Inferior parietal cortex (tissue), 1 donor: Measurements from ENCODE around the gene FPGS.
A peak's percentile ranks its signal among the peaks of the same experiment; 100 is the strongest.
"Not testable (repeated sequence)": the region's sequence is repeated elsewhere in the genome, so short reads cannot be mapped to it uniquely, and the experiment has no call there.

Experiments used
- DNase-seq: peaks from one replicate; pipeline ENCODE4 v3.0.0-alpha.2; 2016; ENCODE audit errors: extremely low spot score

The FPGS gene

DNA sequence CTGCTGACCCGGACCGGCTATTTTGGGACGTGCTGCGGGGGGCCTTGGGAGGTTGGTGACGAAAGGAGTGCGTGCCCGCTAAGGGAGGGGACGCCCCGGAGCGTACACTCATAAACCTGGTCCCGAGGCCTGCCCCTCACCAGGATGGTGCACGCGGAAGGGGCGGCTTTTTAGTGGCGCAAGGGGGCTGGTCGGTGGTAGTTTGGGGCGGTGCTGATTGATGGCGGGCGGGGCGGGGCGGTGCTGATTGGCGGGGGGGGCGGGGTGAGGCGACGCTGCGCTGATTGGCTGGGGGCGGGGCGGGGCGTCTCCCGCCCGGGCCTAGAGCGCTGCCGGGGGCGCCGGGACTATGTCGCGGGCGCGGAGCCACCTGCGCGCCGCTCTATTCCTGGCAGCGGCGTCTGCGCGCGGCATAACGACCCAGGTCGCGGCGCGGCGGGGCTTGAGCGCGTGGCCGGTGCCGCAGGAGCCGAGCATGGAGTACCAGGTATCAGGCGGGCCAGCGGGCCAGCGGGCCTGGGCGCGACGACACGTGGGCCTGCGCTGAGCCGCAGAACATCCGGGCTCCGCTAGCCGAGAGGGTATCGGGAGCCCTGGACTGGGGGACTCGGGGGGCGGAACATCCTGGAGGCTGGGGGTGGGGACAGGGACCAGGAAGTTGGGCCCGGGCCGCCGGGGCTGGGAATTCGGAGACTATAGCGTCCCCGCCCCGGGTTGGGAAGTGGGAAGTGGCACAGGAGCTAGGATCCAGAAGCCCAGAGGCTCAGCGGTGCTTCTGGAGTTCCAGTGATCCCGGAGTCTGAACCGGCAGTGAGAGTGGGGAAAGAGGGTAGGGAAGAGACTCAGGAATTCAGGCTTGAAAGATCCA lies at the start of gene FPGS:
Gene FPGS (plus strand): TSS at position 307 of the 868 bp plus-strand sequence. CDS start 43 bp downstream, at position 350.
- DNase-seq = peak; percentile 73

- no peak for DNase-seq
Observed at GRCh38 chr9:127753148-127753547, 49.5 kb upstream of the FPGS start.

DNA sequence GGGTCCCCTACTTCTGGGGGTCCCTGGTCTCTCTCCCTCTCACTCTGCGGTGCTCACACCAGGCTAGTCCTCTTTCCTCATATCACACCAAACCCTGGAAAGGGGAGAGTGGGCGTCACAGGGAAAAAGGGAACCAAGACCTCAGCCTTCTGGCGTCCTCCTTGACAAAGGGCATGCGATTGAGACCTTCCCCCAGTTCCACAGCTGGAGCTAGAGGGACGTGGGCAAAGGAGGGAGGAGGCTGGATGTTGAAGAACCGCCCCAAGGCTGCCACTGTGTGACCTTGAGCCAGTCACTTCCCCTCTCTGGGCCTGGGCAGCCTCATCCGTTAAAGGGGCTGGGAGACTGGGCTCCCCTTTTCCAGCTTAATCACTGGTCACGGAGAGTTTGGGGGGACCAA lies 49.1 kb upstream of the FPGS start:
- DNase-seq = no peak

DNA sequence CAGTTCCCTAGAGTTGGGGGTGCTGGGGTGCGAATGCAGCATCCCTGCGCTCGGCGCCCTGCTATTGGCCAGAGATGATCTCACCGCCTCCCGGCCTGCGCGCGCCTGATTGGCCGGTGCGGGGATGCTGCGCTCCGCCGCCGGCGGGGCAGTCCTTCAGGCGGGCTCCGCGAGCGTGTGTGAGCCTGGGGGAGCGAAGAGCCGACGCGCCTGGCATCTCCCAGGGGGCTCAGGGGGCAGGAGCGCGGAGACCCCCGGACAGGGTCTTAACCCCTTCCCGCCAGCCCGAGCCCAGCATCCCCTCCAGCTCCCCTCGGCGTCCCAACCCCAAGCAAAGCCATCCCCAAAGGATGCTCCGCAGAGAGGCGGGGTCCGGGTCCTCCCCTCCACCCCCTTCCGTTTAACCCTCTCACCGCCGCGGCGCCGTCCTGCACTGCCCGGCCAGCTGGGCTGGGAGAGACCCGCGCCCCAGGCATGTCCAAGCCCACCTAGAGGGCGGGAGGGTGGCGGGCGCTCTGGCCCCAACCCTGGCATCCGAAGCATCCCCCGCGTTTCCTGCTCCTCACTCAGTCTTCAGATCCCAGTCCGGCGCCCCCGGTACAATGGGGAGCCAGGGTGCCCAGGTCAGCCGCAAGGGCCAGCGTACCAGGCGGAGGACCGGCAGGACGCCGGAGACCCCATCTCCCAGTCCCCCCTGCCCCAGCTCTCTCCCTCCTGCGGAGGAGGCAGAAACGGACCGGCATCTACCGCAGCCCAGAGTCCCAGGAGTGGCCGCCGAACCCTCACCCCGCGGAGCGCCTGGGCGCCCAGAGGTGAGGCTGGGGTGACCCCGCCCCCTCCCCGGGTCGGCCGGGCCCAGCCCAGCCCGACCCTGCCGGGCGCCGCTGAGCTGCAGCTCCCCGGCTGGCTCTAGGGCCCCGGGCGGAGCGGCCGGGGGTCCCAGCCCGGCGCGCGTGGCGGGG lies 48.3 kb upstream of the FPGS start:
- DNase-seq = peak; percentile 59

DNA sequence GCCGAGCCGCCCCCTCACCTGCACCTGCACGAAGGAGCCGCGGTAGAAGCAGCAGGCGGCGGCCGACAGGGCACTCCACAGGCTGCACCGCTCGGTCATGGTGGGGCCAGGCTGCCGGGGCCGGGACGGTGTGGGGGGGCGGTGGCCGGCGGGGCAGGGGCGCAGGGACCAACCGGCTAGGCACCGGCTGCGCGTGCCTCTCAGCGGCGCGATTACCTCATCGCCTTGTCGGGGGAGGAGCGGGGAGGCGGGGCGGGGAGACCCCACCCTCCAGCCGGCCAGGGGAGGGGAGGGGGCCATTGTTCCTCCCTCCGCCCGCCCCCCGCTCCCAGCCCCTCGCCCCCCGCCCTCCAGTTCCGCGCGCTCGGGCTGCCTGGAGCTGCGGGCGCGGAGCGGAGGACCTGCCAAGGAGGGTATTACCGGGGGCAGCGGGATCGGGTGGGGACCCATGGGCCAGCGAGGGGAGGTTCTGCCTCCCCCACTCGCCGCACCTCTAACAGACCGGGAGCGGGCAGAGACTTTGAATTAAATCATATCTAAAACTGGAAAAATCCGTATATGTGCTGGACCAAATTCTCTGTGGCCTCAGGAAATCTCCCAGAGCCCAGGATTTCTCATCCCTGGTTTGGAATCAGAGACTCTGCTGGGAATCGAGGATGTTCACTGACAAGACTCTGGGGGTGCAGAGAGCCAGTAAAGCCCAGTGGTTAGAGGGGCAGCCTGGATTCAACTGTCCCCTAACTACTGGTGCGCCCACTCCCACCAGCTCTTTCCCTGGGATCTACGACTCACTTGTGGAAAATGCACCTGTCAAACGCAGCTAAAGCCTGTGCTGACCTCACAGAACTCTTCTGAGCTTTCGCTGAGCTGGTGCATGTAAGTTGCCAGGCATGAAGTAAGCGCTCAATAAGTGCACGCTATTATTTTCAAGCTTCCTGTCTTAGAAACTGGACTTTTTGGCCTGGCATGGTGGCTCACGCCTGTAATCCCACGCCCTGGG lies 47.3 kb upstream of the FPGS start:
- no peak for DNase-seq

GRCh38 chr9:127756233-127756632 lies 46.4 kb upstream of the FPGS start:
- DNase-seq = no peak

- DNase-seq = not testable (repeated sequence)
Observed at GRCh38 chr9:127756776-127757175, 45.9 kb upstream of the FPGS start.

DNA sequence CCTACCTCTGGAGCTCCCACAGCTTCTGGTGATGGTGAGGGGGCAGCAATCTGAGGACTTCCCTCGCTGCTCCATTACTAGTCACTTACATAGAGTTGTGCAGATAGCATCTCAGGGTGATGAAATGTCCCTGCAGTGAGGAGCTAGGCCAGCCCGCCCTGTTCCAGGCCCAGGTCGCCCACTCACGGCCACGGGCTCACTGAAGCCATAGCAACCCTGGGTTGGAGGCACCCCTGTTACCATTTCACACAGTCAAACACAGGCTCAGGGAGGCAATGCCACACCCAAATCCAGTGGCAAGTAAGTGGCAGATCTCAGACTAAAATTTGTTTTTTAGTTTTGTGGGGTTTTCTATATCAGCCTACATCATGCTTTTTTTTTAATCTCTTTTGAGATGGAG lies 43.8 kb upstream of the FPGS start:
- no peak for DNase-seq

GRCh38 chr9:127761061-127761460 lies 41.6 kb upstream of the FPGS start:
- DNase-seq = no peak

DNA sequence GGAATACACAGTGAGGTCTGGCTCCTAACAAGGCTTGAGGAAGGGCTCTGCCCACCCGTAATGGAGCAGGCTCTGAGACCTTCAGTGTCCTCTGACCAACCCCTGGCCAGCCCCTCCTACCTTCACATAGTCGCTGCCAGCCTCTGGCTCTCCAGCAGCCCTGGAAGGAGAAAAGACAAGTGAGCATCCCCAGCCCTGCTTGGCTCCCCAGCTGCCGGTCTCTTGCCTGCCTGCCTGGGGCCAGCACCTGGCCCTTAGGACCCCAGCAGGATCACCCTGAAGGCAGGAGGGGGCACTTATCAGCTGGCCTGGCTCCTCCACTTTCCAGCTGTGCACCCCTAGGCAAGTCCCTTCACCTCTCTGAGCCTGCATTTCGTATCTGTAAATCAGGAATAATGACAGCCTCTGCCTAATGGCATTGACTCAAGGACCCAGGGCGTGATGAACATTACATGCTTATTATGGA lies 41.2 kb upstream of the FPGS start:
- no peak for DNase-seq

- no peak for DNase-seq
Observed at GRCh38 chr9:127762111-127762676, 40.5 kb upstream of the FPGS start.

DNA sequence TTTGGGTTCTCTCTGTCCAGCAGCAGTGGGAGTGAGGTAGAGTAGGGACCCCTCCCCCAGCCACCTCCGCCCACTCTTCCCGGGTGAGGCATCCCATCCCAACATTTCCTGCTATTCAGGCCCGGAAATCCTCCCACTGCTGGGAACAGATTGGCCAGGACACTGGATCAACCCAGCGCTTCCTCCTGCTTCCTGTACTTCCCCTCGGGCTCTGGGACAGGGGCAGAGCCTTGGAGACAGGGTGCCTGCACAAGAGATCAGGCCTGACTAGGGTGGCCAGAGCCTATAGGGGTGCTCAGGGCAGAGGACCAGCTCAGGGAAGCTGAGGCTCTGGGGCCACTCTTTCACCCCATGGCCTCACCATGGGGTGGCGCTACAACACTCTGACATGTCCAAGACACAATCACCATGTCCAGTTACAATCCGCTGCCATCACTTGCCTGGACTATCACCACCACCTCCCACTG lies 38.7 kb upstream of the FPGS start:
- DNase-seq = no peak

- DNase-seq = no peak
Observed at GRCh38 chr9:127765418-127765817, 37.3 kb upstream of the FPGS start.

GRCh38 chr9:127767410-127767809 lies 35.3 kb upstream of the FPGS start:
- DNase-seq = no peak

DNA sequence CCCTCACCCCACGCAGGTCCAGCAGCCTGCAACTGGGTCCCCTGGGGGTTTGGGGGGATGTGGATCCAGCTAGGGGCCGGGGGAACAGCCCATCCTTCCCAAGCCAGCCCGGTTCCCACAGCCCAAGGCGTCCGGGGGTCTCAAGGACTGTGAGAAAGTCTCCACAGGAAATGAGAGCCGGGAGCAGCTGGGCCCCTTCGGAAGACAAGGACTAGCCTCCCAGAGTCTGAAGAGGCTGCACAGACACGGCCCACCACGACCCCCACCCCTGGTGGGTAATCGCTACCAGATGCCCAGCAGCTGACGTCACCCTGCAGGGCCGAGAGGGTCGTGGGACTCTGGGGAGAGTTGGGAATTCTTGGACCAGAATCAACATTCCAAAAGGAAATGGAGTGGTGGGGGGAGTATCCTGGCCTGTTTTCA lies 34.8 kb upstream of the FPGS start:
- no peak for DNase-seq

DNA sequence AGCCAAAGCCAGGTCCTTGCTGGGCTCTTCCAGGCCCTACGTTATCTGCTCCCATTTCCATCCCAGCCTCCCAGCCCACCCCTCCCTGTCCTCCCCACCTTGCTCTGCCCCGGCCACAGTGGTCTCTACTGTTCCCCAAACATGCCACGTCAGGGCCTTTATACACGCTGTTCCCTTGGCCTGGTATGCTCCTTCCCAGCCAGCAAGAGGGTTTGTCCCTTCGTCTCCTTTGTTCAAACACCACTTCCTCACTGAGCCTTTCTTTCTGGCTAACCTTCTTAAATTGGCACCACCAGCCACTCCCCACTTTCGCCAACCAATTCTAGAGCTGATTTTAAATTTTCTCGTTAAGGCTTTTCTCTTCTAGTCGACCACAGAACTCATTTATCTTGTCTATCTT lies 34.0 kb upstream of the FPGS start:
- DNase-seq = no peak

DNA sequence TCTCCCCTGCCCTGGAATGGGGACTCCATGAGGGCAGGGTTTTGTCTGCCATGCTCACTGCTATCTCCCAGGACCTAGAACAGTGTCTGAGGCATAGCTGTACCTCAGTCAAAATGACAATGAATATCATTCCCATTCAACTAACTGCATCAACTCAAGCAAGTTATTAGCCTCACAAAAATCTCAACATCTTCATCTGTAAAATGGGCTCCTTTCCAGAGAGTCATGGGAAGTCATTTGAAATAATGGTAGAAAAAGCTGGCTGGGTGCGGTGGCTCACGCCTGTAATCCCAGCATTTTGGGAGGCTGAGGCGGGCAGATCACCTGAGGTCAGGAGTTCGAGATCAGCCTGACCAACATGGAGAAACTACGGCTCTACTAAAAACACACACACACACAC lies 33.6 kb upstream of the FPGS start:
- DNase-seq = no peak

- no peak for DNase-seq
Observed at GRCh38 chr9:127769929-127770582, 32.6 kb upstream of the FPGS start.

GRCh38 chr9:127770583-127770904 lies 32.1 kb upstream of the FPGS start:
- DNase-seq = no peak

- peak; percentile 74 for DNase-seq
Observed at GRCh38 chr9:127770905-127771569, 31.6 kb upstream of the FPGS start.
